CD14-positive monocyte (primary cell): Measurements from ENCODE around the gene RALGAPA2. TPM values are rescaled to one million over a fixed set of nuclear protein-coding genes. Genes with fewer than 3 reads are reported as not detected.

Experiments used
- DNase-seq, 3 donors: peaks; one replicate each; pipeline ENCODE4 v3.0.0-alpha.2; 2011 to 2022
- H2AFZ ChIP-seq: 2 replicates; pipeline ENCODE4 v1.6.0; 2012; ENCODE audit warnings: mild to moderate bottlenecking, low read depth, low read length, inconsistent platforms; ENCODE audit not compliant: insufficient read depth, poor library complexity, severe bottlenecking
- H3K27ac ChIP-seq, 2 donors: 1 replicate in 1 of 2; 2 replicates in 1 of 2; pipeline ENCODE4 v1.5.1; 2012 to 2013; ENCODE audit warnings: low read length in 2 of 2, control low read depth in 1 of 2, inconsistent platforms in 1 of 2, low read depth in 1 of 2, mild to moderate bottlenecking in 1 of 2
- H3K27me3 ChIP-seq, 2 donors: one replicate each; pipeline versions ENCODE4 v1.6.0 to v1.6.1; 2011 to 2013; ENCODE audit warnings: low read length in 2 of 2; ENCODE audit not compliant: control insufficient read depth in 2 of 2, insufficient read depth in 2 of 2
- H3K36me3 ChIP-seq, 2 donors: replicated peaks in 1 of 2; 1 replicate in 1 of 2; 2 replicates in 1 of 2; pipeline versions ENCODE4 v1.5.1 to v1.6.1; 2012 to 2013; ENCODE audit warnings: low read length in 2 of 2, control low read depth in 1 of 2, inconsistent platforms in 1 of 2, mild to moderate bottlenecking in 1 of 2; ENCODE audit not compliant: insufficient read depth in 2 of 2, control insufficient read depth in 1 of 2
- H3K4me1 ChIP-seq, 2 donors: 1 replicate in 1 of 2; 2 replicates in 1 of 2; pipeline versions ENCODE4 v1.5.1 to v1.6.1; 2012 to 2013; ENCODE audit warnings: low read length in 2 of 2, control low read depth in 1 of 2, inconsistent platforms in 1 of 2, mild to moderate bottlenecking in 1 of 2, moderate library complexity in 1 of 2; ENCODE audit not compliant: insufficient read depth in 2 of 2, control insufficient read depth in 1 of 2
- H3K4me2 ChIP-seq: replicated peaks from 2 replicates; pipeline ENCODE3; 2012; ENCODE audit warnings: low read length, moderate library complexity, mild to moderate bottlenecking; ENCODE audit not compliant: poor library complexity, severe bottlenecking; ENCODE audit errors: extremely low read depth
- H3K4me3 ChIP-seq, 3 experiments: fragments of 200-600 bp in 1 of 3; sonication (generic) in 1 of 3; replicated peaks in 1 of 3; 1 replicate in 2 of 3; 2 replicates in 1 of 3; pipeline ENCODE4 v1.5.1; 2011 to 2013; ENCODE audit warnings: low read length in 3 of 3, mild to moderate bottlenecking in 3 of 3, control low read depth in 2 of 3, low read depth in 2 of 3, inconsistent platforms in 1 of 3, moderate library complexity in 1 of 3
- H3K79me2 ChIP-seq: 2 replicates; pipeline ENCODE4 v1.6.0; 2012; ENCODE audit warnings: mild to moderate bottlenecking, control low read depth, inconsistent platforms, low read length, moderate library complexity; ENCODE audit not compliant: insufficient read depth
- H3K9ac ChIP-seq: 2 replicates; pipeline ENCODE4 v1.6.0; 2017; ENCODE audit warnings: low read length, mild to moderate bottlenecking; ENCODE audit not compliant: insufficient read depth, poor library complexity, severe bottlenecking
- H3K9me3 ChIP-seq, 2 donors: replicated peaks in 1 of 2; 1 replicate in 1 of 2; 2 replicates in 1 of 2; pipeline versions ENCODE4 v1.5.1 to v1.6.1; 2012 to 2013; ENCODE audit warnings: low read length in 2 of 2, control low read depth in 1 of 2; ENCODE audit not compliant: control insufficient read depth in 1 of 2, insufficient read depth in 1 of 2
- H4K20me1 ChIP-seq: 2 replicates; pipeline ENCODE4 v1.6.0; 2012; ENCODE audit warnings: mild to moderate bottlenecking, low read length, control low read depth, moderate library complexity; ENCODE audit not compliant: insufficient read depth
- H3K27ac Mint-ChIP-seq, 7 donors: one replicate each; pipeline ENCODE4 v1.8.0; 2020; ENCODE audit warnings: mild to moderate bottlenecking in 7 of 7, mixed read lengths in 7 of 7, moderate library complexity in 6 of 7, inconsistent platforms in 2 of 7
- H3K27me3 Mint-ChIP-seq, 3 donors: one replicate each; pipeline ENCODE4 v1.8.0; 2021 to 2022; ENCODE audit warnings: low read depth in 3 of 3, mild to moderate bottlenecking in 3 of 3, mixed read lengths in 3 of 3, moderate library complexity in 3 of 3, inconsistent platforms in 1 of 3
- H3K36me3 Mint-ChIP-seq, 2 donors: one replicate each; pipeline ENCODE4 v1.8.0; 2020; ENCODE audit warnings: mixed read lengths in 2 of 2, inconsistent platforms in 1 of 2, mild to moderate bottlenecking in 1 of 2
- H3K4me1 Mint-ChIP-seq: one replicate; pipeline ENCODE4 v1.8.0; 2020; ENCODE audit warnings: mild to moderate bottlenecking, mixed read lengths
- H3K4me3 Mint-ChIP-seq, 2 donors: one replicate each; pipeline ENCODE4 v1.8.0; 2020; ENCODE audit warnings: mild to moderate bottlenecking in 2 of 2, mixed read lengths in 2 of 2, moderate library complexity in 1 of 2
- H3K9me3 Mint-ChIP-seq, 7 donors: one replicate each; pipeline ENCODE4 v1.8.0; 2020 to 2022; ENCODE audit warnings: mixed read lengths in 7 of 7, mild to moderate bottlenecking in 6 of 7, moderate library complexity in 6 of 7, inconsistent platforms in 2 of 7
- CTCF ChIP-seq: fragments of 200-600 bp; IDR thresholded peaks from one replicate; pipeline ENCODE4 v1.8.0; 2022; ENCODE audit warnings: antibody characterized with exemption, mild to moderate bottlenecking
- WGBS: methylation state at CpG from one replicate; pipeline ENCODE4 v1.1.5; 2013; ENCODE audit warnings: missing lambda C conversion rate; ENCODE audit not compliant: insufficient coverage; 5-methylcytosine and 5-hydroxymethylcytosine counted together
- intact Hi-C, 2 donors: fragments of 100-400 bp; cut with micrococcal nuclease; formaldehyde crosslinking; loops; one replicate each; pipeline versions ENCODE4 v1.15.0 to v1.15.1; 2023
- polyA plus RNA-seq, 3 donors: library from polyadenylated mRNA; depleted of rRNA in 1 of 3; unstranded in 2 of 3; stranded (reverse) in 1 of 3; fragments of 300-500 nt in 2 of 3; fragments of >200 nt in 1 of 3; fragmentation: Illumina TruSeq in 2 of 3; gene quantifications; 1 replicate in 2 of 3; 2 replicates in 1 of 3; pipeline ENCODE4 v1.2.3, GENCODE V29; 2012 to 2021

The RALGAPA2 gene
- polyA plus RNA-seq, 3 donors, result 6.2 to 13.0 (median 8.9) TPM

GRCh38 chr20:20582734-20583133, 129.7 kb downstream of the RALGAPA2 start:
- Histone ChIP-seq H3K27me3 (no peaks in the 10 kb centered on the region), H3K4me3 (no peak overlapping the region), H4K20me1 (no peaks in the 10 kb centered on the region), H3K9me3 (no peaks in the 10 kb centered on the region), H3K4me1 (no peaks in the 10 kb centered on the region), H3K9ac (no peak overlapping the region), H3K79me2 (no peaks in the 10 kb centered on the region), H3K4me2 (no peak overlapping the region), H3K27ac (no peak overlapping the region), H2AFZ (no peak overlapping the region), H3K36me3 (peaks cover 89 to 98% of the 10 kb centered on the region in 2 donors)
- TF ChIP-seq CTCF, result no peak
- no peak for DNase-seq
- Mint-ChIP-seq H3K9me3 (peaks cover 0 to 1% (median 0%) of the 10 kb centered on the region in 7 donors), H3K27me3 (no peaks in the 10 kb centered on the region), H3K4me3 (no peak overlapping the region), H3K27ac (no peak overlapping the region), H3K36me3 (peaks cover 85 to 98% of the 10 kb centered on the region in 2 donors), H3K4me1 (no peaks in the 10 kb centered on the region)
- 100% methylated on average over 2 of the region's 2 CpGs for WGBS
- intact Hi-C loops, result loop anchor here in 1 of 2 donors (2.0 kb wide), 1 partner anchor 76 kb away; no protein-coding TSS in a partner anchor

DNA sequence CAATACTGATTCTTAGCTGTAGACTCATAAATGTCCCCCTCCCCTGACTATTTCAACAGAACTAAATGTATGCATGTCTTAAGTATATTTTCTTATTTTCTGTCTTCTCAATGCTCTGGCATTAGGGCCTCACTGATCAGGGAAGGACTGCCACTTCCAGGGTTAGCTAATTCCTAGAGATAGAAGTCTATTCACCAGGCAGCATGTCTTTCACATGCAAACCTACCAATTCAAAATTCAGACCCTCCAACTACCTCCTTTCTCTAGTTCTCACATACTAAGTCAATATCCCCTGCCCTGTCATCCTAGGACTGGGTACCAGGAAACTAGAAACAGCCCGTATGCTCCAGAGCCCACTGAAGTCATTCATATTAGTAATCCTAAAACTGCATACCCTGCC, 132.3 kb downstream of the RALGAPA2 start:
- no peak for DNase-seq
- Mint-ChIP-seq H3K27ac (peak overlapping the region in 1 of 7 donors; percentile 18), H3K27me3 (no peaks in the 10 kb centered on the region), H3K36me3 (peaks cover 78 to 98% of the 10 kb centered on the region in 2 donors), H3K4me1 (no peaks in the 10 kb centered on the region), H3K9me3 (peaks cover 0 to 1% (median 0%) of the 10 kb centered on the region in 7 donors), H3K4me3 (no peak overlapping the region)
- WGBS, result 83% methylated on average over 1 of the region's 1 CpG
- Histone ChIP-seq H3K27me3 (no peaks in the 10 kb centered on the region), H4K20me1 (no peaks in the 10 kb centered on the region), H3K4me3 (no peak overlapping the region), H3K4me2 (no peak overlapping the region), H2AFZ (no peak overlapping the region), H3K9ac (no peak overlapping the region), H3K4me1 (no peaks in the 10 kb centered on the region), H3K36me3 (peaks cover 93 to 96% of the 10 kb centered on the region in 2 donors), H3K79me2 (no peaks in the 10 kb centered on the region), H3K9me3 (no peaks in the 10 kb centered on the region), H3K27ac (no peak overlapping the region)
- intact Hi-C loops, result no loop called here
- no peak for TF ChIP-seq CTCF
